ENCODE results near the gene MAP3K3.

The MAP3K3 gene

DNA sequence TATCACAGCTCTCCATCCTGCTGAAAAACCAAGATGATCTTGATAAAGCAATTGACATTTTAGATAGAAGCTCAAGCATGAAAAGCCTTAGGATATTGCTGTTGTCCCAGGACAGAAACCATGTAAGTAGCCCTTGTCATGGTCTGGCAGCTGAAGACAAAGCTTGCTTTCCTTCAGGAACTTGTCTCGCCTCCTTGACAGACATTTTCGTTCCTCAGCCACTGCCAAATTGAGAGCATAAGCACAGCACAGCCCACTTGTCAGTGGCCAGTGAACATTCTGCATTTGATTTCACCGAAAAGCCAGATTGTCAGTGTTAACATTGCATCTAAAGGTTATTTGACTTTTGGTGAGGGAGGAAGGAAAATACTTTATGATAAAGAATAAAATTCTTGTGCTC is 35.6 kb downstream of the MAP3K3 start:
- TF ChIP-seq NFIC (IDR thresholded peaks at IDR 0.05), result 0 out of 2 replicates have a peak, but pooled peaks have one; percentile 9
- no peak for TF ChIP-seq TEAD4 (IDR thresholded peaks at IDR 0.05)
- no peak for TF ChIP-seq EP300 (IDR thresholded peaks at IDR 0.05; ENCODE audit: borderline replicate concordance)

DNA sequence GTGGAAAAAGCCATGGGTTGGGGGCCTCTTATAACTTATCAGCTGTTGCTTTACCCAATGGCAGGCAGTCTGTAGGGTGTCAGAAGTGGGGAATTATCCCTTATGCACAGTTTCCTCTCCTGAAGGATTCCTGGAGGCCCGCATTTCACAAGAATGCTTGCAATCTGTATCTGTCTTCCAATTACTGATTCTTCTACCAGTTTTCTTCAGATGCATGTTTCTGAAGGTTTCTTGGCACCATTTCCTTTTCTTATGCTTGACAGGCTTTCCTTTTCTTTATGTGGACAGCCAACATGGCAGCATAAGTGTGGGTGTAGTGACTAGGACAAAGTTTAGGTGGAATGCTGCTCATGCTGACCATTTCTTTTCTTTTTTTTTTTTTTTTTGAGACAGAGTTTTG is 36.1 kb downstream of the MAP3K3 start:
- TF ChIP-seq TEAD4 (IDR thresholded peaks at IDR 0.05), result no peak
- no peak for TF ChIP-seq EP300 (IDR thresholded peaks at IDR 0.05; ENCODE audit: borderline replicate concordance)
- no peak for TF ChIP-seq YY1 (IDR thresholded peaks at IDR 0.05; ENCODE audit: low read depth)
- TF ChIP-seq CEBPB (IDR thresholded peaks at IDR 0.05), result no peak
- TF ChIP-seq, protein P1, sequence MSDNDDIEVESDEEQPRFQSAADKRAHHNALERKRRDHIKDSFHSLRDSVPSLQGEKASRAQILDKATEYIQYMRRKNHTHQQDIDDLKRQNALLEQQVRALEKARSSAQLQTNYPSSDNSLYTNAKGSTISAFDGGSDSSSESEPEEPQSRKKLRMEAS (IDR thresholded peaks at IDR 0.05), result no peak
- TF ChIP-seq EGR1 (IDR thresholded peaks at IDR 0.05), result no peak
- no peak for TF ChIP-seq NFIC (IDR thresholded peaks at IDR 0.05)
- no peak for TF ChIP-seq CREB1 (IDR thresholded peaks at IDR 0.05; ENCODE audit: low read depth)
- TF ChIP-seq, protein P2, sequence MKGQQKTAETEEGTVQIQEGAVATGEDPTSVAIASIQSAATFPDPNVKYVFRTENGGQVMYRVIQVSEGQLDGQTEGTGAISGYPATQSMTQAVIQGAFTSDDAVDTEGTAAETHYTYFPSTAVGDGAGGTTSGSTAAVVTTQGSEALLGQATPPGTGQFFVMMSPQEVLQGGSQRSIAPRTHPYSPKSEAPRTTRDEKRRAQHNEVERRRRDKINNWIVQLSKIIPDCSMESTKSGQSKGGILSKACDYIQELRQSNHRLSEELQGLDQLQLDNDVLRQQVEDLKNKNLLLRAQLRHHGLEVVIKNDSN (IDR thresholded peaks at IDR 0.05), result no peak
- no peak for TF ChIP-seq ZBTB7A (IDR thresholded peaks at IDR 0.05; ENCODE audit: low read depth)
- TF ChIP-seq FOXM1 (IDR thresholded peaks at IDR 0.05; ENCODE audit: borderline replicate concordance, low read depth), result no peak
- TF ChIP-seq, protein P3, sequence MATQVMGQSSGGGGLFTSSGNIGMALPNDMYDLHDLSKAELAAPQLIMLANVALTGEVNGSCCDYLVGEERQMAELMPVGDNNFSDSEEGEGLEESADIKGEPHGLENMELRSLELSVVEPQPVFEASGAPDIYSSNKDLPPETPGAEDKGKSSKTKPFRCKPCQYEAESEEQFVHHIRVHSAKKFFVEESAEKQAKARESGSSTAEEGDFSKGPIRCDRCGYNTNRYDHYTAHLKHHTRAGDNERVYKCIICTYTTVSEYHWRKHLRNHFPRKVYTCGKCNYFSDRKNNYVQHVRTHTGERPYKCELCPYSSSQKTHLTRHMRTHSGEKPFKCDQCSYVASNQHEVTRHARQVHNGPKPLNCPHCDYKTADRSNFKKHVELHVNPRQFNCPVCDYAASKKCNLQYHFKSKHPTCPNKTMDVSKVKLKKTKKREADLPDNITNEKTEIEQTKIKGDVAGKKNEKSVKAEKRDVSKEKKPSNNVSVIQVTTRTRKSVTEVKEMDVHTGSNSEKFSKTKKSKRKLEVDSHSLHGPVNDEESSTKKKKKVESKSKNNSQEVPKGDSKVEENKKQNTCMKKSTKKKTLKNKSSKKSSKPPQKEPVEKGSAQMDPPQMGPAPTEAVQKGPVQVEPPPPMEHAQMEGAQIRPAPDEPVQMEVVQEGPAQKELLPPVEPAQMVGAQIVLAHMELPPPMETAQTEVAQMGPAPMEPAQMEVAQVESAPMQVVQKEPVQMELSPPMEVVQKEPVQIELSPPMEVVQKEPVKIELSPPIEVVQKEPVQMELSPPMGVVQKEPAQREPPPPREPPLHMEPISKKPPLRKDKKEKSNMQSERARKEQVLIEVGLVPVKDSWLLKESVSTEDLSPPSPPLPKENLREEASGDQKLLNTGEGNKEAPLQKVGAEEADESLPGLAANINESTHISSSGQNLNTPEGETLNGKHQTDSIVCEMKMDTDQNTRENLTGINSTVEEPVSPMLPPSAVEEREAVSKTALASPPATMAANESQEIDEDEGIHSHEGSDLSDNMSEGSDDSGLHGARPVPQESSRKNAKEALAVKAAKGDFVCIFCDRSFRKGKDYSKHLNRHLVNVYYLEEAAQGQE (IDR thresholded peaks at IDR 0.05; ENCODE audit: low read depth), result no peak
- no peak for TF ChIP-seq RAD21 (IDR thresholded peaks at IDR 0.05; ENCODE audit: low read depth)
- no peak for TF ChIP-seq TCF12 (IDR thresholded peaks at IDR 0.05; ENCODE audit: low read depth)
- no peak for TF ChIP-seq TAF1 (IDR thresholded peaks at IDR 0.05; ENCODE audit: low read depth)

DNA sequence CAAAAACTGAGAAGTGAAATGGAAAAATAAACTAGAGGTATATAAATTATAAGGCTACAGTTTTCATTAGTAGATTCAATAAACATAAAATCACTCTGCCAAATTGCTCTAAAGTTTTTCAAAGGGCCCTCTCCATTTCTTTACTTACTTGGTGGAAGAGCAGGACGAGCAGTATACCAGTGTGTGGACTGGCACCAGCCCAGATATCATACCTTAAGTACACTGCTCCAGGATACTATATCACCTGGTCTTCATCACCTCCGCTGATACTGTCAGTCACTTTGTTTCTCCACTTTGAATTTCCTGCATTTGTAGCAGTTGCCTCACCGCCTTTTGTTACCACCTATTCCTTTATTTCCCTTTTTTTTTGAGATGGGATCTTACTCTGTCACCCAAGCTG is 37.6 kb downstream of the MAP3K3 start:
- no peak for TF ChIP-seq FOXM1 (IDR thresholded peaks at IDR 0.05; ENCODE audit: borderline replicate concordance, low read depth)
- no peak for TF ChIP-seq NFIC (IDR thresholded peaks at IDR 0.05)
- no peak for TF ChIP-seq EP300 (IDR thresholded peaks at IDR 0.05; ENCODE audit: borderline replicate concordance)
- TF ChIP-seq EGR1 (IDR thresholded peaks at IDR 0.05), result no peak
- TF ChIP-seq ZBTB7A (IDR thresholded peaks at IDR 0.05; ENCODE audit: low read depth), result no peak
- TF ChIP-seq, protein P3 (IDR thresholded peaks at IDR 0.05; ENCODE audit: low read depth), result no peak
- TF ChIP-seq TCF12 (IDR thresholded peaks at IDR 0.05; ENCODE audit: low read depth), result no peak
- no peak for TF ChIP-seq RAD21 (IDR thresholded peaks at IDR 0.05; ENCODE audit: low read depth)
- no peak for TF ChIP-seq TEAD4 (IDR thresholded peaks at IDR 0.05)
- TF ChIP-seq TAF1 (IDR thresholded peaks at IDR 0.05; ENCODE audit: low read depth), result no peak
- TF ChIP-seq, protein P2 (IDR thresholded peaks at IDR 0.05), result no peak
- no peak for TF ChIP-seq CEBPB (IDR thresholded peaks at IDR 0.05)
- no peak for TF ChIP-seq YY1 (IDR thresholded peaks at IDR 0.05; ENCODE audit: low read depth)
- TF ChIP-seq, protein P1 (IDR thresholded peaks at IDR 0.05), result no peak
- no peak for TF ChIP-seq CREB1 (IDR thresholded peaks at IDR 0.05; ENCODE audit: low read depth)

DNA sequence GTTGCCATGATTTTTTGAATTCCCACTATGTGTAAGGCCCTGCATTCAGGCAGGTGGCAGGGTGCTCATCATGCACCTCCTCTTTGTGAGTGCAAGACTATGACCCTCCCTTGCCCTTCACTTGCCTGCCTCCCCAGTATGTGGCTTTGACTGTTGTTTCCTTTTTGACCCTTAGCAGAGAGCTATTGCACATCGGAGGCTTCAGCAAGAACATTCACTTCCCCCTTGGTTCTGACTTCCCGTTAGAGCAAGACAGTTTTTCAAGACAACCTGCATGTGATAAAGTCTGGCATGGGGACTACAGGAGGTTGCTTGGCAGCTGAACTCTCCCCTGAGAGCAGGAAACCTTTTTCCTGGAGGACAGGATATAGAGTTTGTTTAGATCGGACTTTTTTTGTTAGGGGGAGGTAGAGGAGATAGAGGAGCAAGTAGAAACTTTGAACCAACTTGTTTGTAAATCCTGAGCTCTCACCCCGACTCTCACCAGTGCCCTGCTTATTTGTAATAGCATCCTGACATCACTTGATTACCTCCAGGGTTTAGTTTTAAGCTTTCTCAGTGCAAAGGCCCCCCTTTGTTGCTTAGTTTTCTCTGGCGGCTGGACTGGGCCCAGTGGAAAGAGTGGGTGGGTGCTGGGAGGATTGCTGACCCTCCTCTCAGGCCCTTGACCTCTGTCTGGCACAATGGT is 43.5 kb downstream of the MAP3K3 start:
- TF ChIP-seq EGR1 (IDR thresholded peaks at IDR 0.05) (no peak), YY1 (IDR thresholded peaks at IDR 0.05; ENCODE audit: low read depth) (no peak), TCF12 (IDR thresholded peaks at IDR 0.05; ENCODE audit: low read depth) (no peak), EP300 (IDR thresholded peaks at IDR 0.05; ENCODE audit: borderline replicate concordance) (no peak), ZBTB7A (IDR thresholded peaks at IDR 0.05; ENCODE audit: low read depth) (no peak), TEAD4 (IDR thresholded peaks at IDR 0.05) (no peak), NFIC (IDR thresholded peaks at IDR 0.05) (no peak), CREB1 (IDR thresholded peaks at IDR 0.05; ENCODE audit: low read depth) (no peak), CEBPB (IDR thresholded peaks at IDR 0.05) (no peak), FOXM1 (IDR thresholded peaks at IDR 0.05; ENCODE audit: borderline replicate concordance, low read depth) (no peak), TAF1 (IDR thresholded peaks at IDR 0.05; ENCODE audit: low read depth) (no peak), RAD21 (IDR thresholded peaks at IDR 0.05; ENCODE audit: low read depth) (no peak)
- TF ChIP-seq, protein P1 (IDR thresholded peaks at IDR 0.05), result no peak
- TF ChIP-seq, protein P2 (IDR thresholded peaks at IDR 0.05), result no peak
- TF ChIP-seq, protein P3 (IDR thresholded peaks at IDR 0.05; ENCODE audit: low read depth), result no peak
